ENCODE measurements around the gene PLPP7. TPM values are rescaled to one million over a fixed set of nuclear protein-coding genes. Genes with fewer than 3 reads are reported as not detected.

PLPP7 gene
- polyA plus RNA-seq, 1 donor (not counting 4 experiments of a cell fraction or from before 2014, with no cell fraction given): not detected

DNA sequence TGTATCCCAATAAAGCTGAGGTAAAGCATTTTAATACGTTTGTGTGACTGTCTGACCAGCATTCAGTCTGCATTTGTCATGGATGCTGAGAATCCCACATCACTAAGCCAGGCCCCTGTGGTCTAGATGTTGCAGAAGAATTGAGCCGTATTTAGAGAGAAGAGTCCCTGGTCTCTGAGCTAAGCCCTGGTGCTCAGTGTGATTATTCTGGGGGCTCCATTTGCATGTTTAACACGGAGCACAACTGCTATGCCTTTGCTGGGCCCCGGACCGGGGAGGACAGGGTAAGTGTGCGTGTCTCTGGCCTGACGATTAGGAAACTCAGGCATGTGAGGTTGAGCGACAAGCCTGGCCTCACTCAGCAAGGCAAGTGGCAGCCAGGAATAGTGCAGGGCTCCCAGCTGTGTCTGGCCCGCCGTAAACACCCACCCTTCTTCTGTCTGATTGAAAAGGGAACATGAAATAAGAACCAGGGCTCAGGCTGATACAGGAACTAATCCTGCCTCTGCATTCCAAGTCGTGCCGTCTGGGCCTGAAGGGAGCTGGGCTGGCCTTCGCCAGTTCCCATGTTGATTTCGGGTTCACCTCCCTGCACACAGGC is 35.5 kb upstream of the PLPP7 start:
- FAIRE-seq: no peak
- no peak overlapping the region for H3K4me2 ChIP-seq (ENCODE audit: control insufficient read depth, extremely low read depth, insufficient read depth, low read depth, low read length)
- no peaks in the 10 kb centered on the region for H4K20me1 ChIP-seq (ENCODE audit: control insufficient read depth, extremely low read depth, insufficient read depth, low read length)
- H3K27ac ChIP-seq (ENCODE audit: control insufficient read depth, insufficient read depth, low read length): no peak overlapping the region
- H3K36me3 ChIP-seq (ENCODE audit: control insufficient read depth in 2 of 2, extremely low read depth in 1 of 2, insufficient read depth in 2 of 2, low read length in 2 of 2): no peaks in the 10 kb centered on the region
- no peak overlapping the region for H3K9ac ChIP-seq (ENCODE audit: control insufficient read depth, extremely low read depth, insufficient read depth, low read length)
- H3K4me1 ChIP-seq (ENCODE audit: control insufficient read depth, extremely low read depth, insufficient read depth, low read length): peaks cover 11% of the 10 kb centered on the region
- H3K79me2 ChIP-seq (ENCODE audit: control insufficient read depth, insufficient read depth, low read length): no peaks in the 10 kb centered on the region
- H2AFZ ChIP-seq (ENCODE audit: control insufficient read depth, low read length): no peak overlapping the region
- dilution Hi-C loops (cut with MboI; ENCODE audit: extremely low pct_ligation_motif_present, low sequenced_read_pairs): no loop called here
- H3K9me3 ChIP-seq (ENCODE audit: control insufficient read depth, low read depth, low read length): no peaks in the 10 kb centered on the region
- H3K27me3 ChIP-seq (ENCODE audit: control insufficient read depth, extremely low read depth, insufficient read depth, low read length): no peaks in the 10 kb centered on the region
- TF ChIP-seq EZH2 (IDR thresholded peaks at IDR 0.05; ENCODE audit: low read length): no peak
- TF ChIP-seq, protein P1, sequence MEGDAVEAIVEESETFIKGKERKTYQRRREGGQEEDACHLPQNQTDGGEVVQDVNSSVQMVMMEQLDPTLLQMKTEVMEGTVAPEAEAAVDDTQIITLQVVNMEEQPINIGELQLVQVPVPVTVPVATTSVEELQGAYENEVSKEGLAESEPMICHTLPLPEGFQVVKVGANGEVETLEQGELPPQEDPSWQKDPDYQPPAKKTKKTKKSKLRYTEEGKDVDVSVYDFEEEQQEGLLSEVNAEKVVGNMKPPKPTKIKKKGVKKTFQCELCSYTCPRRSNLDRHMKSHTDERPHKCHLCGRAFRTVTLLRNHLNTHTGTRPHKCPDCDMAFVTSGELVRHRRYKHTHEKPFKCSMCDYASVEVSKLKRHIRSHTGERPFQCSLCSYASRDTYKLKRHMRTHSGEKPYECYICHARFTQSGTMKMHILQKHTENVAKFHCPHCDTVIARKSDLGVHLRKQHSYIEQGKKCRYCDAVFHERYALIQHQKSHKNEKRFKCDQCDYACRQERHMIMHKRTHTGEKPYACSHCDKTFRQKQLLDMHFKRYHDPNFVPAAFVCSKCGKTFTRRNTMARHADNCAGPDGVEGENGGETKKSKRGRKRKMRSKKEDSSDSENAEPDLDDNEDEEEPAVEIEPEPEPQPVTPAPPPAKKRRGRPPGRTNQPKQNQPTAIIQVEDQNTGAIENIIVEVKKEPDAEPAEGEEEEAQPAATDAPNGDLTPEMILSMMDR (optimal IDR thresholded peaks at IDR 0.05 in 1 of 3, IDR thresholded peaks at IDR 0.05 in 1 of 3, conservative IDR thresholded peaks at IDR 0.05 in 1 of 3; ENCODE audit: extremely low read depth in 1 of 3, insufficient read depth in 2 of 3, low read length in 3 of 3): no peak
- H3K9me1 ChIP-seq (ENCODE audit: control insufficient read depth, extremely low read depth, insufficient read depth, low read length): no peaks in the 10 kb centered on the region
- DNase-seq (ENCODE audit: low read depth, low spot score): no peak
- H3K4me3 ChIP-seq (ENCODE audit: control insufficient read depth in 2 of 3, extremely low read depth in 1 of 3, insufficient read depth in 2 of 3, low read depth in 1 of 3, low read length in 3 of 3): no peak overlapping the region

DNA sequence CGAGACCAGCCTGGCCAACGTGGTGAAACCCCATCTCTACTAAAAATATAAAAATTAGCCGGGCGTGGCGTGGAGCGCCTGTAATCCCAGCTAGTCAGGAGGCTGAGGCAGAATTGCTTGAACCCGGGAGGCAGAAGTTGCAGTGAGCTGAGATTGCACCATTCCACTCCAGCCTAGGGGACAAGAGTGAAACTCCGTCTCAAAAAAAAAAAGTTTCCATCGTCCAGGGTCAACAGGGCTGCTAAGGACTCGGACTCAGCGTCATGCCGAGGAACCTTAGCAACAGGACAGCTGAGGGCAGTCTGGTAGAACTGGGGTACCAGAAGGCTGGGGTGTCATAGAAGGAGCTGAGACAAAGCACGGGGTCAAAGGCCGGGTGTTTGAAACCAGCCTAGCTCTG is 34.9 kb upstream of the PLPP7 start:
- H3K27ac ChIP-seq (ENCODE audit: control insufficient read depth, insufficient read depth, low read length): no peak overlapping the region
- no peak overlapping the region for H2AFZ ChIP-seq (ENCODE audit: control insufficient read depth, low read length)
- dilution Hi-C loops (cut with MboI; ENCODE audit: extremely low pct_ligation_motif_present, low sequenced_read_pairs): no loop called here
- no peak overlapping the region for H3K4me2 ChIP-seq (ENCODE audit: control insufficient read depth, extremely low read depth, insufficient read depth, low read depth, low read length)
- no peak for FAIRE-seq
- no peaks in the 10 kb centered on the region for H3K9me1 ChIP-seq (ENCODE audit: control insufficient read depth, extremely low read depth, insufficient read depth, low read length)
- no peaks in the 10 kb centered on the region for H4K20me1 ChIP-seq (ENCODE audit: control insufficient read depth, extremely low read depth, insufficient read depth, low read length)
- H3K79me2 ChIP-seq (ENCODE audit: control insufficient read depth, insufficient read depth, low read length): no peaks in the 10 kb centered on the region
- DNase-seq (ENCODE audit: low read depth, low spot score): no peak
- no peak overlapping the region for H3K4me3 ChIP-seq (ENCODE audit: control insufficient read depth in 2 of 3, extremely low read depth in 1 of 3, insufficient read depth in 2 of 3, low read depth in 1 of 3, low read length in 3 of 3)
- peaks cover 11% of the 10 kb centered on the region for H3K4me1 ChIP-seq (ENCODE audit: control insufficient read depth, extremely low read depth, insufficient read depth, low read length)
- no peaks in the 10 kb centered on the region for H3K9me3 ChIP-seq (ENCODE audit: control insufficient read depth, low read depth, low read length)
- TF ChIP-seq, protein P1 (optimal IDR thresholded peaks at IDR 0.05 in 1 of 3, IDR thresholded peaks at IDR 0.05 in 1 of 3, conservative IDR thresholded peaks at IDR 0.05 in 1 of 3; ENCODE audit: extremely low read depth in 1 of 3, insufficient read depth in 2 of 3, low read length in 3 of 3): no peak
- TF ChIP-seq EZH2 (IDR thresholded peaks at IDR 0.05; ENCODE audit: low read length): no peak
- no peaks in the 10 kb centered on the region for H3K27me3 ChIP-seq (ENCODE audit: control insufficient read depth, extremely low read depth, insufficient read depth, low read length)
- H3K36me3 ChIP-seq (ENCODE audit: control insufficient read depth in 2 of 2, extremely low read depth in 1 of 2, insufficient read depth in 2 of 2, low read length in 2 of 2): no peaks in the 10 kb centered on the region
- H3K9ac ChIP-seq (ENCODE audit: control insufficient read depth, extremely low read depth, insufficient read depth, low read length): no peak overlapping the region

All from keratinocyte (primary cell).